ENCODE results near the gene ACAP2.
"Not testable (repeated sequence)": the region's sequence is repeated elsewhere in the genome, so short reads cannot be mapped to it uniquely, and the experiment has no call there.

DNA sequence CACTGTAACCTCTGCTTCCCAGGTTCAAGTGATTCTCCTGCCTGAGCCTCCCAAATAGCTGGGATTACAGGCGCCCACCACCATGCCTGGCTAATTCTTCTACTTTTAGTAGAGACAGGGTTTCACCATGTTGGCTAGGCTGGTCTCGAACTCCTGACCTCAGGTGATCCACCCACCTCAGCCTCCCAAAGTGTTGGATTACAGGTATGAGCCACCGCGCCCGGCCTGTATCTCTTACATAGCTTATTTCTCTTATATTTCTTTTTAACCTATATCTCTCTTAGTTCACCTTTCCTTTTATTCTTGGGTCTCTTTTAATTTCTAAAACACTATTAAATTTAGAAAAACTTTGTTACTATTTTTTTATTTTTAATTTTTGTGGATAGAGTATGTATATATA lies 213.9 kb downstream of the ACAP2 start:
- TF ChIP-seq POLR2A (IDR thresholded peaks at IDR 0.05; ENCODE audit: low read length); GATA1 (IDR thresholded peaks at IDR 0.05; ENCODE audit: low read depth, low read length): not testable (repeated sequence)
